ENCODE data around the gene FBXW4. TPM values are rescaled to one million over a fixed set of nuclear protein-coding genes. Genes with fewer than 3 reads are reported as not detected.

FBXW4 gene
- total and polyA plus RNA-seq, 12 donors, result 34.4 to 81.7 (median 58.0) TPM

DNA sequence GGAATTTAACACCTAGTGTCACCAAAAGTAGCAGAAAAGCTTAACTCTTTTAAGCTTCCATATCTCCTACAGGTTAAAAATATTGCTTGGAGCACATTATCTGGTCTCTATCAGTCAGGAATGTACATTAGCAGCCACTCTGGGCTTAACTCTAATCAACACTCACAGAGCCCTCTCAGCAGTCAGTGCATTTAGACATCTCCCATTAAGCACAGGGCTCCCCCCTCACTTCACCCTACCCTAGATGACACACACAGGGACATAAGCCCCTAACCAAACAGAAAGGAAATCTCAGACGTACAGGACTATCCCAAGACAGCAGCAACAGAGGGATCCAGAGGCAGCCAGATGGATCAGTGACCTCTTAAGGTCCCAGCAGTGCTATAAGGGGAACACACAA, 26.4 kb downstream of the FBXW4 start:
- Histone ChIP-seq H3K27ac (no peak overlapping the region), H3K9me3 (replicated peaks in 1 of 3) (no peaks in the 10 kb centered on the region), H3K36me3 (replicated peaks in 1 of 2) (peaks cover 0 to 78% of the 10 kb centered on the region in 2 donors), H3K4me1 (replicated peaks in 1 of 2) (no peaks in the 10 kb centered on the region), H3K27me3 (no peaks in the 10 kb centered on the region), H3K4me3 (no peak overlapping the region)
- no peak for DNase-seq
- WGBS, 4 donors, result 86 to 100% (median 93%) methylated on average over 1 of the region's 1 CpG
- TF ChIP-seq CTCF (IDR thresholded peaks at IDR 0.05) (no peak), POLR2A (IDR thresholded peaks at IDR 0.05) (no peak)
- intact Hi-C loops (cut with DNase I), result no loop called here

GRCh38 chr10:101666083-101666482, 28.9 kb downstream of the FBXW4 start:
- H3K9me3 ChIP-seq (replicated peaks in 1 of 3), result no peaks in the 10 kb centered on the region
- intact Hi-C loops (cut with DNase I), result no loop called here
- H3K4me3 ChIP-seq, result no peak overlapping the region
- no peak overlapping the region for H3K27ac ChIP-seq
- no peaks in the 10 kb centered on the region for H3K4me1 ChIP-seq (replicated peaks in 1 of 2)
- peaks cover 0 to 69% of the 10 kb centered on the region in 2 donors for H3K36me3 ChIP-seq (replicated peaks in 1 of 2)
- WGBS, 4 donors, result 74 to 78% (median 75%) methylated on average over 9 of the region's 9 CpGs
- no peaks in the 10 kb centered on the region for H3K27me3 ChIP-seq
- DNase-seq, result no peak
- no peak for TF ChIP-seq POLR2A (IDR thresholded peaks at IDR 0.05)
- no peak for TF ChIP-seq CTCF (IDR thresholded peaks at IDR 0.05)

- WGBS, 4 donors, result 88 to 96% (median 93%) methylated on average over 1 of the region's 1 CpG
- H3K4me3 ChIP-seq, result no peak overlapping the region
- no peak for TF ChIP-seq CTCF (IDR thresholded peaks at IDR 0.05)
- TF ChIP-seq POLR2A (IDR thresholded peaks at IDR 0.05), result no peak
- peaks cover 0 to 61% of the 10 kb centered on the region in 2 donors for H3K36me3 ChIP-seq (replicated peaks in 1 of 2)
- intact Hi-C loops (cut with DNase I), result no loop called here
- no peaks in the 10 kb centered on the region for H3K4me1 ChIP-seq (replicated peaks in 1 of 2)
- H3K9me3 ChIP-seq (replicated peaks in 1 of 3), result no peaks in the 10 kb centered on the region
- H3K27ac ChIP-seq, result no peak overlapping the region
- no peaks in the 10 kb centered on the region for H3K27me3 ChIP-seq
- DNase-seq, result no peak
These were observed 31.9 kb downstream of the FBXW4 start for GRCh38 chr10:101663097-101663496.

DNA sequence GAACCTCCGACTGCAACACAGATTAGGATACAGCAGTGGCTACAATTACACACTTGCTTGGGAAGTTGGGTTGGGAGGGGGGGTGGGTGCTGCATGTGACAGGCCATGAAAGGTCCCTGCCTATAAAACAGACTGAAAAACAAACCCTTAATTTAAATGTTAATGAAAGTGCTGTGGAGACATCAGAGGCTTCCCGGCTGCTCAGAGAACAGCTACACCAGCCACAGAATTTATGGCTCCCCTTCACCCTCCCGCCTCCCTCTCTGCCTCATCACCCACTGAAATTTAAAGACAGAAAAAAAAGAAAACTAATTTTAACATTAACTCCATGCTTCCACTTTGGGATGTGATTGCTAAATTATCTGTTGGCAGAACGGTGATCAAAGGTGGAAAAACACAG, 34.7 kb downstream of the FBXW4 start:
- no peak overlapping the region for H3K27ac ChIP-seq
- no peak overlapping the region for H3K4me3 ChIP-seq
- H3K9me3 ChIP-seq (replicated peaks in 1 of 3), result no peaks in the 10 kb centered on the region
- no peaks in the 10 kb centered on the region for H3K27me3 ChIP-seq
- intact Hi-C loops (cut with DNase I), result no loop called here
- DNase-seq, result no peak
- peaks cover 0 to 49% of the 10 kb centered on the region in 2 donors for H3K36me3 ChIP-seq (replicated peaks in 1 of 2)
- no peak for TF ChIP-seq POLR2A (IDR thresholded peaks at IDR 0.05)
- no peak for TF ChIP-seq CTCF (IDR thresholded peaks at IDR 0.05)
- 79 to 89% (median 85%) methylated on average over 4 of the region's 4 CpGs for WGBS, 4 donors
- H3K4me1 ChIP-seq (replicated peaks in 1 of 2), result no peaks in the 10 kb centered on the region
